ENCODE results near the gene SMNDC1.

DNA sequence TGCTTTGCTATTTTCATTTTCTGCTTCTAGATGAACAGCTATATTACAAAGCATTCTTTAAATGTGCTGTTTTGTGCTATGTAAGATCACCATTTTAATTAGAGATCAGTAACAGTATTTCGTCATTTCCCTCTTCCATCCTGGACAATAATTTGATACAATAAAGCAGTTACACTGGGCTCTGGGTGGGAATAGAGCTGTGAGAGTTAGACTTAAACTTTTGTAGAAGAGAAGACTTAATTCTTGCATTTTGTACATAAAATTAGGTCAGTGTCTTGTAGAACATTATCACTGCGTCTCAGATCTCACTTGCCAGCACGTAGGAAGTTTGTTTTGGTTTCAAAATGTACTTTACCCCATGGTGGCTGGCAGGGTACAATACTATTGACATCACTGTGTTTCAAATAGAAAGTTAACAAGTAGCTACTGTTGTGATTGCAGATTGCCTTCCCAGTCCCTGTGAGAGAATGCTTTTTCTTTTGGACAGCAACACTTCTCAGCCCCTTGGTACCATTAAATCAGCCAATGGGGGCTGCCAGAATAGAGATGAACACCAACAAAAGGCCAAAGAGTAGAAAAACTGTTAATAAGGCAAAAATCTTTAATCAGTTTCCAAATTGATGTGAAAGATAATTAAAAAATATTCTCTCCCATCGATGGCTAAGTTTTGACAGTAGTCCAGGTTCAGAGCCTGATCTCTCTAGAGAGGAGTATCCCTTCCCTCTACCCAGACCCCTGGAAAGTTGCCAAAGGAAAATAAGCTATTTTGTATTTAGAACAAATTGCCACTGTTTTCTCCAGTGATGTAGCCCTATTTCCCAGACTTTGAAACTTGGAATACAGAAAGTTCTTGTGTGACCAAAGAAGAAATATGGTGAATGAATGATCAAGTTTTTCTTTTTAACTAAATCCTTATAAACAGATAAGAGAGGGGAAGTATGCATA lies 35.1 kb downstream of the SMNDC1 start:
- TF ChIP-seq RAD21 (IDR thresholded peaks at IDR 0.05; ENCODE audit: low read length) (no peak), POLR2A (IDR thresholded peaks at IDR 0.05; ENCODE audit: low read depth, low read length) (no peak), CHD1 (IDR thresholded peaks at IDR 0.05; ENCODE audit: low read depth, low read length) (no peak), SMC3 (IDR thresholded peaks at IDR 0.05; ENCODE audit: low read depth, low read length) (no peak), FOS (IDR thresholded peaks at IDR 0.05; ENCODE audit: low read depth, low read length) (no peak), MAFK (IDR thresholded peaks at IDR 0.05; ENCODE audit: low read depth, low read length) (no peak), CEBPB (IDR thresholded peaks at IDR 0.05; ENCODE audit: low read depth, low read length) (no peak)
- TF ChIP-seq, protein P1, sequence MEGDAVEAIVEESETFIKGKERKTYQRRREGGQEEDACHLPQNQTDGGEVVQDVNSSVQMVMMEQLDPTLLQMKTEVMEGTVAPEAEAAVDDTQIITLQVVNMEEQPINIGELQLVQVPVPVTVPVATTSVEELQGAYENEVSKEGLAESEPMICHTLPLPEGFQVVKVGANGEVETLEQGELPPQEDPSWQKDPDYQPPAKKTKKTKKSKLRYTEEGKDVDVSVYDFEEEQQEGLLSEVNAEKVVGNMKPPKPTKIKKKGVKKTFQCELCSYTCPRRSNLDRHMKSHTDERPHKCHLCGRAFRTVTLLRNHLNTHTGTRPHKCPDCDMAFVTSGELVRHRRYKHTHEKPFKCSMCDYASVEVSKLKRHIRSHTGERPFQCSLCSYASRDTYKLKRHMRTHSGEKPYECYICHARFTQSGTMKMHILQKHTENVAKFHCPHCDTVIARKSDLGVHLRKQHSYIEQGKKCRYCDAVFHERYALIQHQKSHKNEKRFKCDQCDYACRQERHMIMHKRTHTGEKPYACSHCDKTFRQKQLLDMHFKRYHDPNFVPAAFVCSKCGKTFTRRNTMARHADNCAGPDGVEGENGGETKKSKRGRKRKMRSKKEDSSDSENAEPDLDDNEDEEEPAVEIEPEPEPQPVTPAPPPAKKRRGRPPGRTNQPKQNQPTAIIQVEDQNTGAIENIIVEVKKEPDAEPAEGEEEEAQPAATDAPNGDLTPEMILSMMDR (conservative IDR thresholded peaks at IDR 0.05; ENCODE audit: low read depth, low read length), result no peak
- TF ChIP-seq, protein P2, sequence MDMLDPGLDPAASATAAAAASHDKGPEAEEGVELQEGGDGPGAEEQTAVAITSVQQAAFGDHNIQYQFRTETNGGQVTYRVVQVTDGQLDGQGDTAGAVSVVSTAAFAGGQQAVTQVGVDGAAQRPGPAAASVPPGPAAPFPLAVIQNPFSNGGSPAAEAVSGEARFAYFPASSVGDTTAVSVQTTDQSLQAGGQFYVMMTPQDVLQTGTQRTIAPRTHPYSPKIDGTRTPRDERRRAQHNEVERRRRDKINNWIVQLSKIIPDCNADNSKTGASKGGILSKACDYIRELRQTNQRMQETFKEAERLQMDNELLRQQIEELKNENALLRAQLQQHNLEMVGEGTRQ (IDR thresholded peaks at IDR 0.05; ENCODE audit: low read depth, low read length), result no peak
